Osteoblast (primary cell): ENCODE results near the gene KIRREL2. TPM values are rescaled to one million over a fixed set of nuclear protein-coding genes. Genes with fewer than 3 reads are reported as not detected.

Source experiments
- DNase-seq: peaks from one replicate; pipeline ENCODE4 v3.0.0; 2011; ENCODE audit warnings: low spot score, mixed read lengths; ENCODE audit not compliant: insufficient read length; ENCODE audit errors: missing footprints
- H2AFZ ChIP-seq: 2 replicates; pipeline ENCODE4 v1.6.0; 2011; ENCODE audit warnings: mild to moderate bottlenecking, low read length
- H3K27ac ChIP-seq: 2 replicates; pipeline ENCODE4 v1.5.1; 2011; ENCODE audit warnings: mild to moderate bottlenecking, low read depth, low read length, moderate library complexity
- H3K27me3 ChIP-seq: 2 replicates; pipeline ENCODE4 v1.6.0; 2012; ENCODE audit warnings: mild to moderate bottlenecking, control low read depth, inconsistent platforms, low read length, moderate library complexity; ENCODE audit not compliant: insufficient read depth
- H3K36me3 ChIP-seq: 2 replicates; pipeline ENCODE4 v1.5.1; 2011; ENCODE audit warnings: mild to moderate bottlenecking, low read length, control low read depth, moderate library complexity; ENCODE audit not compliant: insufficient read depth
- H3K4me1 ChIP-seq: 2 replicates; pipeline ENCODE4 v1.5.1; 2011; ENCODE audit warnings: mild to moderate bottlenecking, low read length, control low read depth, moderate library complexity; ENCODE audit not compliant: insufficient read depth
- H3K4me2 ChIP-seq: 2 replicates; pipeline ENCODE4 v1.6.0; 2011; ENCODE audit warnings: mild to moderate bottlenecking, low read length; ENCODE audit not compliant: insufficient read depth
- H3K4me3 ChIP-seq: fragments of 200-600 bp; sonication (generic); 3 replicates; pipeline ENCODE4 v1.5.1; 2012; ENCODE audit warnings: mild to moderate bottlenecking, low read length, inconsistent platforms; ENCODE audit not compliant: insufficient read depth
- H3K79me2 ChIP-seq: 2 replicates; pipeline ENCODE4 v1.6.0; 2012; ENCODE audit warnings: mild to moderate bottlenecking, low read length, control low read depth, inconsistent platforms; ENCODE audit not compliant: insufficient read depth
- H3K9me3 ChIP-seq: 2 replicates; pipeline ENCODE4 v1.5.1; 2011; ENCODE audit warnings: low read depth, low read length, control low read depth
- H4K20me1 ChIP-seq: 2 replicates; pipeline ENCODE4 v1.6.0; 2012; ENCODE audit warnings: mild to moderate bottlenecking, low read length, control low read depth; ENCODE audit not compliant: insufficient read depth
- CTCF ChIP-seq: IDR thresholded peaks from 2 replicates; pipeline ENCODE4 v1.5.1; 2011; ENCODE audit warnings: mild to moderate bottlenecking, low read depth, low read length, moderate library complexity; ENCODE audit errors: extremely low read depth
- total RNA-seq: library from RNA; depleted of rRNA; stranded (reverse); fragments of >200 nt; gene quantifications from 2 replicates; pipeline ENCODE4 v1.2.3, GENCODE V29; 2012

The KIRREL2 gene
- total RNA-seq, 1 donor = not detected

- H3K27me3 ChIP-seq = peaks cover 15% of the 10 kb centered on the region
- H3K4me3 ChIP-seq = no peak overlapping the region
- H4K20me1 ChIP-seq = no peaks in the 10 kb centered on the region
- H3K79me2 ChIP-seq = no peaks in the 10 kb centered on the region
- no peaks in the 10 kb centered on the region for H3K9me3 ChIP-seq
- H3K4me2 ChIP-seq = no peak overlapping the region
- DNase-seq = peak; percentile 17
- no peak overlapping the region for H3K27ac ChIP-seq
- no peaks in the 10 kb centered on the region for H3K36me3 ChIP-seq
- no peak for TF ChIP-seq CTCF
- no peaks in the 10 kb centered on the region for H3K4me1 ChIP-seq
- no peak overlapping the region for H2AFZ ChIP-seq
These were observed 14.1 kb downstream of the KIRREL2 start for GRCh38 chr19:35870798-35871197.

- no peak for TF ChIP-seq CTCF
- H2AFZ ChIP-seq = no peak overlapping the region
- H3K79me2 ChIP-seq = no peaks in the 10 kb centered on the region
- H3K4me1 ChIP-seq = no peaks in the 10 kb centered on the region
- no peak overlapping the region for H3K27ac ChIP-seq
- H3K36me3 ChIP-seq = no peaks in the 10 kb centered on the region
- peak; percentile 50 for DNase-seq
- no peaks in the 10 kb centered on the region for H4K20me1 ChIP-seq
- H3K27me3 ChIP-seq = peaks cover 13% of the 10 kb centered on the region
- no peak overlapping the region for H3K4me2 ChIP-seq
- H3K4me3 ChIP-seq = no peak overlapping the region
- no peaks in the 10 kb centered on the region for H3K9me3 ChIP-seq
These were observed 14.9 kb downstream of the KIRREL2 start for GRCh38 chr19:35871611-35872010.

- peak; percentile 14 for DNase-seq
- Histone ChIP-seq H3K79me2 (no peaks in the 10 kb centered on the region), H4K20me1 (no peaks in the 10 kb centered on the region), H3K4me1 (no peaks in the 10 kb centered on the region), H3K4me2 (no peak overlapping the region), H3K36me3 (no peaks in the 10 kb centered on the region), H3K9me3 (no peaks in the 10 kb centered on the region), H3K27ac (no peak overlapping the region), H3K4me3 (no peak overlapping the region), H3K27me3 (peaks cover 13% of the 10 kb centered on the region), H2AFZ (no peak overlapping the region)
- no peak for TF ChIP-seq CTCF
These were observed 15.5 kb downstream of the KIRREL2 start for GRCh38 chr19:35872180-35872579.

- H3K9me3 ChIP-seq = no peaks in the 10 kb centered on the region
- H3K27me3 ChIP-seq = no peaks in the 10 kb centered on the region
- no peak overlapping the region for H2AFZ ChIP-seq
- peaks cover 1% of the 10 kb centered on the region for H3K4me1 ChIP-seq
- H3K27ac ChIP-seq = no peak overlapping the region
- H3K4me2 ChIP-seq = no peak overlapping the region
- DNase-seq = no peak
- no peaks in the 10 kb centered on the region for H4K20me1 ChIP-seq
- no peaks in the 10 kb centered on the region for H3K79me2 ChIP-seq
- TF ChIP-seq CTCF = no peak
- no peak overlapping the region for H3K4me3 ChIP-seq
- no peaks in the 10 kb centered on the region for H3K36me3 ChIP-seq
These were observed 17.8 kb downstream of the KIRREL2 start for GRCh38 chr19:35874392-35874930.
